HG03565 (cell line): ENCODE measurements around the gene STARD3NL.
"Not testable (repeated sequence)": the region's sequence is repeated elsewhere in the genome, so short reads cannot be mapped to it uniquely, and the experiment has no call there.

Experiments
- ATAC-seq: cut with Tn5 transposase; IDR thresholded peaks from one replicate; pipeline ENCODE4 v1.9.1; 2021; ENCODE audit warnings: mild to moderate bottlenecking, moderate library complexity; ENCODE audit not compliant: unreplicated experiment

The STARD3NL gene

GRCh38 chr7:38217672-38218071 lies 39.6 kb downstream of the STARD3NL start:
- ATAC-seq, result no peak

- no peak for ATAC-seq
Observed at GRCh38 chr7:38220452-38220851, 42.4 kb downstream of the STARD3NL start.

- no peak for ATAC-seq
Observed at GRCh38 chr7:38222481-38223096, 44.5 kb downstream of the STARD3NL start.

GRCh38 chr7:38223306-38223705 lies 45.3 kb downstream of the STARD3NL start:
- ATAC-seq, result no peak

- ATAC-seq, result no peak
Observed at GRCh38 chr7:38224392-38224791, 46.3 kb downstream of the STARD3NL start.

GRCh38 chr7:38229386-38229785 lies 51.3 kb downstream of the STARD3NL start:
- ATAC-seq, result no peak

- no peak for ATAC-seq
Observed at GRCh38 chr7:38229884-38230642, 52.0 kb downstream of the STARD3NL start.

- peak; percentile 77 for ATAC-seq
Observed at GRCh38 chr7:38232502-38233366, 54.7 kb downstream of the STARD3NL start.

- ATAC-seq, result not testable (repeated sequence)
Observed at GRCh38 chr7:38234759-38235158, 56.7 kb downstream of the STARD3NL start.

GRCh38 chr7:38235606-38236005 lies 57.6 kb downstream of the STARD3NL start:
- ATAC-seq, result no peak

GRCh38 chr7:38239129-38239528 lies 61.1 kb downstream of the STARD3NL start:
- not testable (repeated sequence) for ATAC-seq

GRCh38 chr7:38241071-38241470 lies 63.0 kb downstream of the STARD3NL start:
- no peak for ATAC-seq

GRCh38 chr7:38242814-38243213 lies 64.8 kb downstream of the STARD3NL start:
- ATAC-seq, result no peak

- not testable (repeated sequence) for ATAC-seq
Observed at GRCh38 chr7:38243345-38243744, 65.3 kb downstream of the STARD3NL start.

- ATAC-seq, result no peak
Observed at GRCh38 chr7:38244516-38244915, 66.5 kb downstream of the STARD3NL start.

GRCh38 chr7:38245409-38245977 lies 67.4 kb downstream of the STARD3NL start:
- ATAC-seq, result no peak

- ATAC-seq, result no peak
Observed at GRCh38 chr7:38248069-38248567, 70.1 kb downstream of the STARD3NL start.

GRCh38 chr7:38249849-38250248 lies 71.8 kb downstream of the STARD3NL start:
- peak; percentile 70 for ATAC-seq

- ATAC-seq, result no peak
Observed at GRCh38 chr7:38257350-38257677, 79.3 kb downstream of the STARD3NL start.

GRCh38 chr7:38259157-38259556 lies 81.1 kb downstream of the STARD3NL start:
- not testable (repeated sequence) for ATAC-seq

- ATAC-seq, result not testable (repeated sequence)
Observed at GRCh38 chr7:38261601-38262000, 83.6 kb downstream of the STARD3NL start.
